ENCODE results near the gene ATF2.
"Not testable (repeated sequence)": the region's sequence is repeated elsewhere in the genome, so short reads cannot be mapped to it uniquely, and the experiment has no call there.

ATF2 gene

DNA sequence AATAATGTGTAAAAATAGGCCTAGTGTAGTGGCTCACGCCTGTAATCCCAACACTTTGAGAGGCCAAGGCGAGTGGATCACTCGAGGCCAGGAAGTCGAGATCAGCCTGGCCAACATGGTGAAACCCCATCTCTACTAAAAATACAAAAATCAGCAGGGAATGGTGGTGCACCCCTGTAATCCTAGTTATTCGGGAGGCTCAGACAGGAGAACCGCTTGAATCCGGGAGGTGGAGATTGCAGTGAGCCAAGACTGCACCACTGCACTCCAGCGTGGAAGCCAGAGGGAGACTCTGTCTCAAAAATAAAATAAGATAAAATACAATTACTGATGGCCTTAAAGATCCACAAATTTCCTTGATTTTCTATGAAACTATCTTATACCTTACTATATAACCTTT, 3.8 kb downstream of the ATF2 start:
- DNase-seq (ENCODE audit: low read depth), result no peak

DNA sequence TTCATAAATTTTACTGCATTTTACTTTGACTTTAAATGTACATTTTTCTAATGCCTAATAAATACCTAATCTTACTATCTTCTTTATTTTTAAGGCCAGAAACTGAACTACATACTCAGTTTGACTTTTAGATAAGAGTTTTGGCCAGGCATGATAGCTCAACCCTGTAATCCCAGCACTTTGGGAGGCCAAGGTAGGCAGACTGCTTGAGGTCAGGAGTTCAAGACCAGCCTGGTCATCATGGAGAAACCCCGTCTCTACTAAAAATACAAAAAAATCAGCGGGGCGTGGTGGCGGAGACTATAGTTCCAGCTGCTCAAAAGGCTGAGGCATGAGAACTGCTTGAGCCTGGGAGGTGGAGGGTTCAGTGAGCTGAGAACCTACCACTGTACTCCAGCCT, 9.1 kb downstream of the ATF2 start:
- no peak for DNase-seq (ENCODE audit: low read depth)

DNA sequence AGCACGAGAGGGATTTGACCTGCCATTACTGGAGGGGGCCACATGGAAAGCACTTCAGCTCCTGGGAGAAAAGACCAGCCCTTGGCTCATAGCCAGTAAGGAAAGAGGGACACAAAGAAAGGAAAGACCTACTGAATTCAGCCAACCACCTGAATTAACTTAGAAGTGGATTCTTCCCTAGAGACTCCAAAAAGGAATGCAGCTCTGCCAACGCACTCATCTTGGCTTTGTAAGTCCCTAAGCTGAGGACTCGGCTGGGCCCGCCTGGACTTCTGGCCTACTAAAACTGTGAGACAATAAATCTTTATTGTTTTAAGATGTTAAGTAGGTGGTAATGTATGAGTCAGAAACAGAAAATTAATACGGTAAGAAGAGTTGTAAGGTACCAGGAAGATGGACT, 11.5 kb downstream of the ATF2 start:
- DNase-seq (ENCODE audit: low read depth), result no peak

DNA sequence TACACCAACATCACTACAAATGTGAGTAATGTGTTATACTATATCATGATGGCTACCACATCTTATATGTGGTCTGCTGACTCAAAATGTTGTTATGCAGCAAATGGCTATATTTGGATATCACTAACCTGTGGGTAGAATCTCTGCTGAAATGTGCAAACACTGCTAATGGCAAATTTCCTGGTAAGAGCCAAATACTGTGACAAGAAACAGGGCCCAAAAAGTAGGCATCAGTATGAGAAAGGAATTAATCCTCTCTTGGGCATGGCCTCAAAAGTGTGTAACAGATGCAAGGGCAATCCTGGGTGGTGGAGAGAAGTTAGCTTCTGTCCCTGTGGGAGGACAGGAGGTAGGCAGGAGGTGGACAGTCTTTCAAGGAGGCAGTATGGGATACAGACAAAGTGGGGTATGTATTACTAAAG, 13.3 kb downstream of the ATF2 start:
- peak; percentile 90 for DNase-seq (ENCODE audit: low read depth)

DNA sequence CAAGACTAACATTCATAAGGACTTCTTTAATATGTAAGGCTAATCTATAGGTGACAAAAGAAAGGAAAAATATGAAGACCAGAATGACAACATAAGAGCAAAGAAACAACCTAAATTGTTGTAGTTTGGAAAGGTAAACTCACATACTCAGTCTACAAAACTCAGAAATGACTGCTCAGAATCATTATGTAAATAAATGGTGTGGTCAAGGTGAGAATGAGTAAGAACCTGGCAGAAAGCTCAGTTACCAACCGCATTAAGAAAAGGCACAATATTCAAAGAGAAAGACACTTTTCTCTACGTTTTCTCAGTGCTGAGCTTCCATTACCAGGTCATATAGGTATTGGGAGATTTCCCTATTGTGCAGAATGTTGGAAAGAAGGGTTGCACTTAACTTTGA, 15.8 kb downstream of the ATF2 start:
- DNase-seq (ENCODE audit: low read depth), result no peak

DNA sequence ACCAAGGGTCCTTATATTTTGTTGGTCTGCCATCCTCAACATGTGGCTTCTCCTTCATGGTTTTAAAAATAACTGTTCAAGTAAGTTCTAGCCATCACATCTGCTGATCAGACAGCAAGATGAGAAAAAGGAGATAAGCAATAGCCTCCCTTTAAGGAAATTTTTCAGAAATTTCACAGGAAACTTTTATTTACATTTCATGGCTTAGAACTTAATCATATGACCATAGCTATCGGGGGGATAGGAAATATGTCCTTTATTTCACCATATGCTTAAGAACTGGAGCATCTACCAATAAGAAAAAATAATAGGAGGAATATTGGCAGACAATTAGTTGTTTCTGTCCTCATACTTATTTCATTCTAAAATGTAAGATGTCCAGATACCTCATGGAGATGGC, 16.2 kb downstream of the ATF2 start:
- DNase-seq (ENCODE audit: low read depth), result peak; percentile 25

DNA sequence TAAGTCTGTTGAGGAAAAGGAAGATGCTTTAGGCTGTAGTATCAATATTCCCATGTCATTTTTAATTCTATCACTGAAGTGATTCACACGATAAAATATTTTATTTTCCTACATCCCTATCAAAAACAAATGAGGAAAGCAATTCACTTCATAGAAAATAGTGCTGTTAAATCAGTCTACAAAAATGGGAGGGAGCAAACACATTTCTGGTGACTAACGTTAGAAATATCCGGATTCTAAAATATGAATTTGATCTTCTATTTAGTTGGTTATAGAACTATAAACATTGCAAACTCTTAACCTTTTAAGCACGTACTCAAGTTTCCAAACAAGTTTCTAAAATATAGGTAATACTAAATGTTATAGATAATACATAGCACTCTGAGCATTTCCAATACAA, 20.8 kb downstream of the ATF2 start:
- peak; percentile 17 for DNase-seq (ENCODE audit: low read depth)

DNA sequence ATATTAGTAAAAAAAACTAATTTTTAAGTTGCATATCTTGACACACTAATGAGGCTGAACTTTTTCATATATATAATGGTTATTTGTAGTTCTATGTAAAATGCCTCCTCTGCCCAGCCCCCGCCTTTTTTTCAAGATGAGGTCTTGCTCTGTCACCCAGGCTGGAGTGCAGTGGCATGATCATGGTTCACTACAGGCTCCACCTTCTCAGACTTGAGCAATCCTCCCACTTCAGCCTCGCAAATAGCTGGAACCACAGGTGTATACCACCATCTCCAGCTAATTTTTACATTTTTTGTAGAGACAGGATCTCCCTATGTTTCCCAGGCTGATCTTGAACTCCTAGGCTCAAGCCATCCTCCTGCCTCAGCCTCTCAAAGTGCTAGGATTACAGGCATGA, 24.3 kb downstream of the ATF2 start:
- DNase-seq (ENCODE audit: low read depth), result no peak

DNA sequence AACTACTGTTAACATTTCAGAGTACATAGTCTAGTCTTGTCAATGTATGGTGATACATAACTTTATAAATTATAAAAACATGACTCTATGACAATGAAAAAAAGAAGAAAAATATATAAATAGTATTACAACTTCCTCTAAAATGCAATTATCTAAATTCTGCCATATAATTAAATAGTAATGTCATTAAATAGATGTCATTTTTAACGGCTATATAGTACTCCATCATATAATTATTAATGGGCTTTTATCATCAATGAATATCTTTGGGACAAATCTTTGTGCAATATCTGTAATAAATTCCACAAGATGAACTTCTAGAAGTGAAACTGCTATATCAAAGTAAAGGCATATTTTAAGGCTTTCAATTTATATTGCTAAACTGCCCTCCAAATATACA, 24.8 kb downstream of the ATF2 start:
- DNase-seq (ENCODE audit: low read depth), result no peak

DNA sequence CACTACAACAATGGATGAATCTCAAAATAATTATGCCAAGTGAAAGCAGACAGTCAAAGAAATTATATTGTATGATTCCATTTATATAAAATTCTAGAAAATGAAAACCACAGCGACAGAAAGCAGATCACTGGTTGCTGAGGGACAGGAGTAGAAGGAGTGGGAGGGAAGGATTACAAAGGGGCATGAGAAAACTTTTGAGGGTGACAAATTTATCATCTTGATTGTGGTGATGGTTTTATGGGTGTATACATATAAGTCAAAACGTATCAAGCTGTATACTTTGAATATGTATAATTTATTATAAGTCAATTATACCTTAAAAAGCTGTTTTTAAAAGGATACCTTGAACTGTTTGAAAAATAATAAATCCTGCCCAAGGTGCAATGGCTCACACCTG, 27.7 kb downstream of the ATF2 start:
- DNase-seq (ENCODE audit: low read depth), result no peak

DNA sequence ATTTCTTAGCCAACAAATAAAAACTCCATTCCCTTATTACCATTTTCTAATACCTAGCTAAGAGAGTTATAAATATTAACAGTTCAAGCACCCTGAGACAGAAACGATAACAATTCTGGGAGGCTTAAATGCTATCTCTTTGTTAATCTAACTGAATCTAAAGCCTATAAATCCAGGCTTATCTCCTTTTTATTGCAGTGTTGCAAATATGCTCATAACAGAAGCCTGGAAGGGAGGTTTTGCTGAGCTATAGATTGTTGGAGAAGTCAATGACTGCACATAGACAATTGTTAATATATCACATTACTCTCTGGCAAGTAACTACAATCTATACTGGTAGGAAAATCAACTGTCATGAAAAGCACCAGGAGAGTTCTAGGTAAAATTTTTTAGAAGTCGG, 30.2 kb downstream of the ATF2 start:
- no peak for DNase-seq (ENCODE audit: low read depth)

DNA sequence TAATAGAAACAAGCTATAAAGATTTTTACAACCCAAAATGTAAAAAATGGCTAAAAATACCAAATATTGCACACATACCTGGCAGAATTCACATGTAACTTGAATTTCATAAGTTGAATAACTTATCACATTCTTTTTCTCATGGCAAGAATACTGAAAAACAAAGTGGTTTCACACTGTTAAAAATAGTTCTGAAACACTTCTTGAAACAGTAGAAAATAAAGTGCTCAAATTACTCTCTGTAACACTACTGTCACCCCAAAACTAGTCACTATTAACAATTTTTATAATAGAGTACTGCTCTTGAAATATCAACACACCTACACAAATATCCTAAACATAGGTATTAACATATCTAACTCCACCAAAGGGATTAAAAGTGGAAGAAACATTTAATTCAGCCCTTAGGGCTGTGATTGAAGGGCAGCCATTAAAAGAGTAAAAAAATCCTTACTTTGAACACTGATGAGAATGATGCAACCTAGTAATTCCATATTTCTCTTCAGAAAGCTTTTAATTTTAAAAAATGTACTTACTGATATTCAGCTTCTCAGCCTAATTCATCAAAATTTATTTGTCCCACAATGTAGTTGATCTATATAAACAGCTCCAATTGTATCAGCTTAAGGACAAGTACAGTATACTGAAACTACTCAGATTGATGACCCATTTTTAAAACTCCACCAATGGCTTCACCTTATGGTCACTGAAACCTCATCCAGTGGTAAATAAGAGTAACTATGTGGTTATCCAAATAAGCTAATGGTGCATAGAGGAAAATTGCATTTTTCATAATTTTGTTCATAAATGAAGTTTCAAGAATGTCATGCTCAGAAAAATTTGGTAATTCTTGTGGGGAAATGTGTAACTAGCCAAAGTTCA, 31.4 kb downstream of the ATF2 start:
- DNase-seq (ENCODE audit: low read depth), result no peak

DNA sequence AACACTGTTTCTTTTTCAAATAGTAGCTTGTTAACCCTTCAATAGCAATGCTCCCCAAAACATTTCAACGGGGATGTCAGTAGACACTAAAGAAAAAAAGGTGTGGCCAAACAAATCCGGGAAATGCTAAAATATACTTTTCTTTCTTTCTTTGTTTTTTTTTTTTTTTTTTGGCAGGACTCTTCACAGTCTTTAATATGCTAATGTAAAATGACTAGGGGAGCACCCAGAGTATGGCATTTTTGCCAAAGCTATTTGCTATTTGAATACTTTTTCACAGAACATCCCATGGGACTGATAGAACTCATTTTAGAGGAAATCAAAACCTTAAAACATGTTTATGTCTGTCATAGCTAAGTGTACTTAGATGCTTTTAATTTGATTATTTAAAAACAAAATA, 32.1 kb downstream of the ATF2 start:
- DNase-seq (ENCODE audit: low read depth), result no peak

DNA sequence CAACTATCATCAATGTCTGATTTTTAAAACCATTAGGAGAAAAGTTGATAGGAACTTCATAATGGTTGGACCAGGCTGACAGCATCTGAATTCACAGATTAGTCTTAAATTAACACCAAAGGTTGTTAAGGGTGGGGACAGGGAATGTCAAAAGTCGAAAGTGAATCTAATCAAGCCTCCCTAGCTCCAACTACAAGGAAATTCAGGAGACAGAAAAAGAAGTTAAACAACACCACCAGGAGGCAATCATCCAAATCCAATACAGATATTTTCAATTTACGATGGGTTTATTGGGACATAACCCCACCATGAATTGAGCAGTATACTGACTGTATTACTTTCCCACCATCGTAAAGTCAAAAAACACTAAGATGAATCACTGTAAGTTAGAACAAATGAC, 32.8 kb downstream of the ATF2 start:
- no peak for DNase-seq (ENCODE audit: low read depth)

DNA sequence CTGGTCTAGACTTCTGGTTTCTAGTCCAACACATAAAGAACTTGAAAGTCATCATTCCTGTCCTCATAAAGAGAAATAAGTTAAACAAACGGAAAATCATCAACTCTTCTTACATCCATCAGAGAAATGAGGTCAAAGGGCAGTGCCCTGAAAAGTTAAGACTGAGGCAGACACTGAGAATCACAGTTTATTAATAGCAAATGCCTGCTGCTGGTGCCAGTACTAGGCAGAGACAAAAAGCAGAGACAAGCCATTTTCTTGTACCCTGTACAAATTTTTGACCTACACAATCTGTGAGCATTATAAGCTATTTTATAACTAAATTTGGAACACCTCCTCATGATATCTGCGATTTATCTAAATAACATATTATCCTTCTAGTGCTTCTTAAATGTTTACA, 36.8 kb downstream of the ATF2 start:
- DNase-seq (ENCODE audit: low read depth), result no peak

DNA sequence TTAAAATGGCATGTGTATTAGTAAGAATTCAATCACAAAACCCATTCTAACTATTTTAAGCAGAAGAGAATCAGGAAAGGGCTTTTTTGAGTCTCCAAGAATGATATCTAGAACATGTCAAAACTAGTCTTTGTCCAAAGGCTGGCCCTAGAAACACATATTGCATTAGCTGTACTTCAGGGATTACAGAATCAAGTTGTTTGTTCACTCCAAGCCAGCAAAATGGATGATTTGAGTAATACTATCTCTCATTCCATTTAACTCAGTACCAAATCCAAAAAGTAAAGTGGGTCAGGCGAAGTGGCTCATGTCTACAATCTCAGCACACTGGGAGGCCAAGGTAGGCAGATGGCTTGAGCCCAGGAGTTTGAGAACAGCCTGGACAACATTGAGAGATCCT, 41.3 kb downstream of the ATF2 start:
- no peak for DNase-seq (ENCODE audit: low read depth)

DNA sequence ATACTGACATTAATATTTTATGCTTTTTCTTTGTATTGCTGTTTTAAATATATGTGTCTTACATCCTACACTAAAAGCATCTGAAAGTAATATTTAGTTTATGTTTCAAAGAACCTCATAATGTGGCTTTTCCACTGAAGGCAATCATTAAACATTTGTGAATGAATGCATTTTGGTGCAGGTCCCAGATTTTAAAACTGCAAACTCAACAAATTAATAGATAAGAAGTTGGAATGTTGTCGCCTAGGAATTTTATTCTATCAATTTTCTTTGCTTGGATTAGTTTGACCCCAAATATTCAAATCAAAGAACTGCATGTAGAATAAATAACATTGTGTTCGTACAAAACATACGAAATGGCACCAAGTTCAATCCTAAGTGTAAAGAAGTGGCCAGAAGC, 44.7 kb downstream of the ATF2 start:
- DNase-seq (ENCODE audit: low read depth), result no peak

DNA sequence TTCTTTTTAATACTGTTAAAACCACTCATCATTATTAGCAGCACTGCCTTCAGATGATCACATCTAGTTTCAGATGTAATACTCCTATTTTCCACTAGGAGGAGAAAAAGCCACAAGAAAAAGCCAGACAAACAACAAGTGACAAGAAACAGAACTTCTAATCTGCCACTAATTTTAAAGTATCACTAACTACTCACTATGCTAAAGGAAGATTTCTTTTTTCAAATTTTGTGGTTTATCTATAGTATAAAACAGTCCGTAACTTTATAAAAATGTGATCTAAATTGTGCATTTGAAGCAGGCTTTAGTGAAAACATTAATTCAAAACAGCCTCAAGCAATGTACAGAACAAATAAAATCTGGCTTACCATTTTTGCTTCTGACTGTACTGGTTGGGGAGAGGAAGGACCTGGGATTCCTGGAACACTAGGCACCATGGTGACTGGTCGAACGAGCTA, 56.8 kb downstream of the ATF2 start:
- peak; percentile 63 for DNase-seq (ENCODE audit: low read depth)

DNA sequence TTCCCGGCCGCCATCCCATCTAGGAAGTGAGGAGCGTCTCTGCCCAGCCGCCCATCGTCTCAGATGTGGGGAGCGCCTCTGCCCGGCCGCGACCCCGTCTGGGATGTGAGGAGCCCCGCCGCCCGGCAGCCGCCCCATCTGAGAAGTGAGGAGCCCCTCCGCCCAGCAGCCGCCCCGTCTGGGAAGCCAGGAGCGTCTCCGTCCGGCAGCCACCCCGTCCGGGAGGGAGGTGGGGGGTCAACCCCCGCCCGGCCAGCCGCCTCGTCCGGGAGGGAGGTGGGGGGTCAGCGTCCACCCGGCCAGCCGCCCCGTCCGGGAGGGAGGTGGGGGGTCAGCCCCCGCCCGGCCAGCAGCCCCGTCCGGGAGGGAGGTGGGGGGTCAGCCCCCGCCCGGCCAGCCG, 59.9 kb downstream of the ATF2 start:
- not testable (repeated sequence) for DNase-seq (ENCODE audit: low read depth)

DNA sequence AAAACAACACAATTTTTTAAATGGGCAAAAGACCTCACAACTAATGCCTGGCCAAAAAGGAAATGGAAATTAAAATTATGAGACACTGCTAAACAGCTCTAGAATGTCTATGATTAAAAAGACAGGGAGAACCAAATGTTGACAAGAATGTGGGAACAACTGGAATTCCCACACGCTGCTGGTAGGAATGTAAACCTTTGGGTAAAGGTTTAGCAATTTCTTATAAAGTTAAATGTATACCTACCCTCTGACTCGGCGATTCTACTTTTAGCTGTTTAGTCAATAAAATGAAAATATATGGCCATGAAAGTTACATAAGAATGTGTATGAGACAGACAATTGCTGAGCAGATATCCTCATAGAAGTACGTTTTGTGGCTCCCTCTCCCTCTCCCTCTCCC, 60.9 kb downstream of the ATF2 start:
- DNase-seq (ENCODE audit: low read depth), result peak; percentile 59

DNA sequence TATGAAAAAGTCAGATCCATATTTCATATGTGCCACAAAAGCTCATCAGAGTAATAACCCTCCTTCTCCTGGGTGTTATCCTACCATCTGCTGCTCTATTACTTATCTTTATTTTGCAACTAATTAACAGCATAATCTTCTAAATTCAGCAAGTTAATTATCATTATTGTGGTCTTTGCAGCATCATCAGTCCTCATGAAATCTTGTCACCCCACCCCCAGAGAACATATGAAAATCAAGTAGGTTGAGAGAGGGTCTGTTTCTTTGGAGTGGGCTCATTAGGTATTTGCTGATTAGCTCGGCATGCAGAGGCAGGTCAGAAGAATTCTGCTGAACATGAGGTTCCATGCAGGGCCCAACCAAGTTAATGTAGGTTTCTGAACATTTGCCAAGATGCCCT, 64.8 kb downstream of the ATF2 start:
- DNase-seq (ENCODE audit: low read depth), result no peak

DNA sequence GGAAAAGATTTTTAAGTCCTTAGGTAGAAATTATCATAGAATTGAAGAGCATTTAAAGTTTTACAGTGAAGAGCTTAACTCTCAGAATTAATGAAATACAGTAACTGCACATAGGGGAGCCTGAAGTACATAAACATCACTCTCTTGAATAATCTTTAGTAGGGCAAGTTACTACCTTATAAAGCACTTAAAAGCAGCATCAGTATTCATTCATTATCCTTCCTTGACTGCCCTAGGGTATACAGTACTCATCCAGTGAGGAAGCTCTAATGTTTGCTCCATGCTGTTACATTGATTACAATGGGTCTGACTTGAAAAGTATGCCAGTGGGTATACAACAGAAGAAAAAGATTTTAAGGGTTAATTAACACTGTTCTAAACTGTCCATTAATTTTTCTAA, 66.5 kb downstream of the ATF2 start:
- no peak for DNase-seq (ENCODE audit: low read depth)

DNA sequence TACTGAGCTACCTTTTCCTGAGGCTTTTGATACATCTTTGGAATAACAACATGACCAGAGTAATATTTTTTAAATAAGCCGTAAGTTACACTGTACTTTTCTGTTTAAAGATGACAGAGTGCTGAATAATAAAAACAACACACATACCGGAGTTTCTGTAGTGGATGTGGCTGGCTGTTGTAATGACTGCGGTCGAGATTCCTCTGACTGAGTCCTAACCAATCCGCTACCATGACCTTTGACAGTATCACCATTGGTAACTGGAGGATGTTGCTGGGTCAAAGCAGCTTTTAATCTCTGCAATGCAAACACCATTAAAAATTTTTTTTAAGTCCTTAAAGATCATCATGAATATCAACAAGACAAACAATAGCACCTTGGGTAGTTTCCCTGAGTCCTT, 70.7 kb downstream of the ATF2 start:
- peak; percentile 84 for DNase-seq (ENCODE audit: low read depth)

DNA sequence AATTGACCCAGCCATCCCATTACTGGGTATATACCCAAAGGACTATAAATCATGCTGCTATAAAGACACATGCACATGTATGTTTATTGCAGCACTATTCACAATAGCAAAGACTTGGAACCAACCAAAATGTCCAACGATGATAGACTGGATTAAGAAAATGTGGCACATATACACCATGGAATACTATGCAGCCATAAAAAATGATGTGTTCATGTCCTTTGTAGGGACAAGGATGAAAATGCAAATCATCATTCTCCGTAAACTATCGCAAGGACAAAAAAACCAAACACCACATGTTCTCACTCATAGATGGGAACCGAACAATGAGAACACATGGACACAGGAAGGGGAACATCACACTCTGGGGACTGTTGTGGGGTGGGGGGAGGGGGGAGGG, 83.9 kb downstream of the ATF2 start:
- DNase-seq (ENCODE audit: low read depth), result not testable (repeated sequence)

Data from EH (cell line).